H9 (cell line): ENCODE results near the gene SOX8. TPM values are rescaled to one million over a fixed set of nuclear protein-coding genes. Genes with fewer than 3 reads are reported as not detected.

Source experiments
- DNase-seq: peaks from one replicate; pipeline ENCODE4 v3.0.0-alpha.2; 2017
- H2AFZ ChIP-seq: one replicate; pipeline ENCODE4 v1.6.1; 2013; ENCODE audit warnings: mild to moderate bottlenecking, low read length, control low read depth, moderate library complexity
- H2AK5ac ChIP-seq: 2 replicates; pipeline ENCODE4 v1.6.1; 2013; ENCODE audit warnings: low read length, control low read depth, mixed read lengths; ENCODE audit not compliant: insufficient read length
- H2BK120ac ChIP-seq: one replicate; pipeline ENCODE4 v1.6.1; 2013; ENCODE audit warnings: low read depth, mild to moderate bottlenecking, low read length, control low read depth, inconsistent platforms; ENCODE audit not compliant: poor library complexity, severe bottlenecking
- H2BK12ac ChIP-seq: 2 replicates; pipeline ENCODE4 v1.6.1; 2013; ENCODE audit warnings: low read length, control low read depth, mixed read lengths, low read depth; ENCODE audit not compliant: insufficient read length
- H2BK15ac ChIP-seq: 2 replicates; pipeline ENCODE4 v1.6.1; 2013; ENCODE audit warnings: low read depth, low read length, control low read depth
- H2BK20ac ChIP-seq: one replicate; pipeline ENCODE4 v1.6.1; 2013; ENCODE audit warnings: low read depth, mild to moderate bottlenecking, low read length, control low read depth, inconsistent platforms; ENCODE audit not compliant: poor library complexity, severe bottlenecking
- H2BK5ac ChIP-seq: 2 replicates; pipeline ENCODE4 v1.6.1; 2013; ENCODE audit warnings: low read length, control low read depth, mixed read lengths; ENCODE audit not compliant: insufficient read length
- H3K14ac ChIP-seq: 2 replicates; pipeline ENCODE4 v1.6.1; 2013; ENCODE audit warnings: low read length, control low read depth; ENCODE audit not compliant: insufficient read depth
- H3K18ac ChIP-seq: 2 replicates; pipeline ENCODE4 v1.6.1; 2013; ENCODE audit warnings: low read depth, mild to moderate bottlenecking, mixed read lengths, low read length, control low read depth; ENCODE audit not compliant: insufficient read length
- H3K23ac ChIP-seq: 2 replicates; pipeline ENCODE4 v1.6.1; 2013; ENCODE audit warnings: low read length, control low read depth, mixed read lengths, low read depth; ENCODE audit not compliant: insufficient read length
- H3K23me2 ChIP-seq: 2 replicates; pipeline ENCODE4 v1.6.1; 2013; ENCODE audit warnings: low read depth, mild to moderate bottlenecking, mixed read lengths, low read length, control low read depth; ENCODE audit not compliant: insufficient read length, poor library complexity, severe bottlenecking
- H3K27ac ChIP-seq: 2 replicates; pipeline ENCODE4 v1.5.1; 2013; ENCODE audit warnings: low read length, control low read depth, mixed read lengths, low read depth; ENCODE audit not compliant: insufficient read length
- H3K27me3 ChIP-seq: 2 replicates; pipeline ENCODE4 v1.6.1; 2013; ENCODE audit warnings: low read length, control low read depth, inconsistent platforms; ENCODE audit not compliant: insufficient read depth
- H3K4ac ChIP-seq: 2 replicates; pipeline ENCODE4 v1.6.1; 2013; ENCODE audit warnings: low read depth, mild to moderate bottlenecking, control low read depth, inconsistent platforms, low read length, moderate library complexity
- H3K4me1 ChIP-seq: 2 replicates; pipeline ENCODE4 v1.6.1; 2013; ENCODE audit warnings: low read length, control low read depth, inconsistent platforms; ENCODE audit not compliant: insufficient read depth
- H3K4me2 ChIP-seq: 2 replicates; pipeline ENCODE4 v1.6.1; 2013; ENCODE audit warnings: low read length, control low read depth, mixed read lengths; ENCODE audit not compliant: insufficient read length, insufficient read depth
- H3K56ac ChIP-seq: 2 replicates; pipeline ENCODE4 v1.6.1; 2013; ENCODE audit warnings: low read depth, mild to moderate bottlenecking, mixed read lengths, low read length, control low read depth; ENCODE audit not compliant: insufficient read length
- H3K79me1 ChIP-seq: 2 replicates; pipeline ENCODE4 v1.6.1; 2013; ENCODE audit warnings: low read depth, mild to moderate bottlenecking, moderate library complexity, low read length, control low read depth, inconsistent platforms; ENCODE audit not compliant: insufficient read depth, poor library complexity, severe bottlenecking
- H3K79me2 ChIP-seq: 2 replicates; pipeline ENCODE4 v1.6.1; 2013; ENCODE audit warnings: low read length, control low read depth, inconsistent platforms; ENCODE audit not compliant: insufficient read depth
- H3K9ac ChIP-seq: 2 replicates; pipeline ENCODE4 v1.6.1; 2013; ENCODE audit warnings: low read length, control low read depth, mixed read lengths; ENCODE audit not compliant: insufficient read length; ENCODE audit errors: extremely low read depth
- H3K9me3 ChIP-seq: one replicate; pipeline ENCODE4 v1.6.1; 2013; ENCODE audit warnings: low read depth, low read length, inconsistent platforms; ENCODE audit not compliant: control insufficient read depth
- H3T11ph ChIP-seq: one replicate; pipeline ENCODE4 v1.6.1; 2013; ENCODE audit warnings: mild to moderate bottlenecking, low read length, control low read depth, inconsistent platforms
- H4K20me1 ChIP-seq: one replicate; pipeline ENCODE4 v1.6.1; 2013; ENCODE audit not compliant: control insufficient read depth, insufficient read length, insufficient read depth
- H4K5ac ChIP-seq: 2 replicates; pipeline ENCODE4 v1.6.1; 2013; ENCODE audit warnings: low read depth, mild to moderate bottlenecking, mixed read lengths, low read length, control low read depth; ENCODE audit not compliant: insufficient read length
- H4K8ac ChIP-seq: replicated peaks from 2 replicates; pipeline ENCODE4 v1.6.1; 2013; ENCODE audit warnings: low read length, control low read depth, mixed read lengths, low read depth; ENCODE audit not compliant: insufficient read length
- H4K91ac ChIP-seq: 2 replicates; pipeline ENCODE4 v1.6.1; 2013; ENCODE audit warnings: low read depth, mild to moderate bottlenecking, moderate library complexity, mixed read lengths, low read length, control low read depth; ENCODE audit not compliant: insufficient read length
- H3K27ac Mint-ChIP-seq, 3 experiments: 2 replicates in 2 of 3; 3 replicates in 1 of 3; pipeline ENCODE4 v1.8.0; 2020 to 2021; ENCODE audit warnings: mixed read lengths in 3 of 3, mild to moderate bottlenecking in 1 of 3, moderate library complexity in 1 of 3
- H3K27me3 Mint-ChIP-seq: 2 replicates; pipeline ENCODE4 v1.8.0; 2021; ENCODE audit warnings: low read depth, mild to moderate bottlenecking, moderate library complexity, mixed read lengths
- H3K36me3 Mint-ChIP-seq, 3 experiments: 2 replicates in 2 of 3; 3 replicates in 1 of 3; pipeline ENCODE4 v1.8.0; 2020 to 2021; ENCODE audit warnings: low read depth in 3 of 3, mixed read lengths in 3 of 3; ENCODE audit not compliant: insufficient read depth in 1 of 3
- H3K4me1 Mint-ChIP-seq, 2 experiments: 2 replicates each; pipeline ENCODE4 v1.8.0; 2020; ENCODE audit warnings: mixed read lengths in 2 of 2
- H3K4me3 Mint-ChIP-seq, 2 experiments: 2 replicates in 1 of 2; 3 replicates in 1 of 2; pipeline ENCODE4 v1.8.0; 2020 to 2021; ENCODE audit warnings: mild to moderate bottlenecking in 2 of 2, mixed read lengths in 2 of 2, moderate library complexity in 1 of 2
- H3K9me3 Mint-ChIP-seq, 2 experiments: 2 replicates in 1 of 2; 3 replicates in 1 of 2; pipeline ENCODE4 v1.8.0; 2020; ENCODE audit warnings: mild to moderate bottlenecking in 2 of 2, mixed read lengths in 2 of 2, moderate library complexity in 1 of 2
- WGBS: extraction: QIAGEN DNeasy Blood & Tissue Kit; methylation state at CpG from one replicate; pipeline ENCODE4 v1.1.7; 2013; ENCODE audit warnings: missing lambda C conversion rate, low lambda C conversion rate, mixed read lengths; ENCODE audit not compliant: insufficient read length; ENCODE audit errors: extremely low coverage; 5-methylcytosine and 5-hydroxymethylcytosine counted together
- total RNA-seq: library from RNA; stranded (reverse); gene quantifications from 2 replicates; pipeline ENCODE4 v1.2.1, GENCODE V29; 2021
- TF ChIP-seq, protein P1 (sequence below): fragments of 200-600 bp; sonication (generic); conservative IDR thresholded peaks from 3 replicates; pipeline ENCODE4 v1.8.0; 2021; ENCODE audit warnings: antibody characterized with exemption, mild to moderate bottlenecking

Gene SOX8
- total RNA-seq, 1 experiment from 2014 or later: 8.9 TPM

DNA sequence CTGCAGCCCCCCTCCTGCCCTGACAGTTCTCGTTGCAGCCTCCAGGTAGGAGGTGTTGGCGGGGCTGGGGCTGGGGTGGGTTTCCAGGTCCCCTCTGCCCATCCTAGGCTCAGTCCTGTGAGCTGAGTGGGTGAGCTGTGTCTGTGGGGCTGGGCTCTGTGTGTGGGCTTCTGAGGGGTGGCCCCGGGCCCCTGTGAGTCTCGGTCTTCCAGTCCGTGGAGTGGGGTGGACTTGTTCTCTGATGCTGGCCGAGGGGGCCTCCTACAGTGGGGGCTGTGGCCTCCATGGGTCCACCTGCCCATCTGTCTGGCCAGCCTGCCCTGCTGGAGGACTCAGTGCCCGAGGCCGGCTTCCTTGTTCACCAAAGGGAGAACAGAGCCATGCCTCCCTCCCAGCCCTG, 32.7 kb downstream of the SOX8 start:
- no peaks in the 10 kb centered on the region for H3K9me3 Mint-ChIP-seq
- H3K27me3 Mint-ChIP-seq: peaks cover 4% of the 10 kb centered on the region; the same call in 1 of the 2 replicates
- no peaks in the 10 kb centered on the region for H3K27me3 ChIP-seq
- H4K5ac ChIP-seq: no peak overlapping the region
- peaks cover 0 to 3% of the 10 kb centered on the region in 2 experiments; a peak in 1 of 4 replicates for H3K4me1 Mint-ChIP-seq
- H4K20me1 ChIP-seq: no peaks in the 10 kb centered on the region
- H2BK5ac ChIP-seq: no peak overlapping the region
- no peaks in the 10 kb centered on the region for H3K79me1 ChIP-seq
- no peaks in the 10 kb centered on the region for H3K4me1 ChIP-seq
- H2BK12ac ChIP-seq: no peak overlapping the region
- no peak overlapping the region for H2AFZ ChIP-seq
- H2BK20ac ChIP-seq: no peak overlapping the region
- no peak overlapping the region for H2BK15ac ChIP-seq
- no peak overlapping the region for H2BK120ac ChIP-seq
- no peak overlapping the region for H3K4me2 ChIP-seq
- H3K4ac ChIP-seq: no peak overlapping the region
- no peak overlapping the region for H3K14ac ChIP-seq
- no peak overlapping the region for H3K27ac Mint-ChIP-seq
- H3K4me3 Mint-ChIP-seq: no peak overlapping the region
- H2AK5ac ChIP-seq: no peak overlapping the region
- H3K9ac ChIP-seq: no peak overlapping the region
- no peak overlapping the region for H4K91ac ChIP-seq
- no peak overlapping the region for H3K18ac ChIP-seq
- H3K56ac ChIP-seq: no peak overlapping the region
- H3K23ac ChIP-seq: no peak overlapping the region
- no peaks in the 10 kb centered on the region for H3K23me2 ChIP-seq
- no peaks in the 10 kb centered on the region for H3K36me3 Mint-ChIP-seq
- no peak overlapping the region for H3T11ph ChIP-seq
- no peak overlapping the region for H3K27ac ChIP-seq
- WGBS: no CpG with 5 or more reads among the region's 8 CpGs
- no peak overlapping the region for H4K8ac ChIP-seq
- no peak for DNase-seq
- no peaks in the 10 kb centered on the region for H3K79me2 ChIP-seq
- no peaks in the 10 kb centered on the region for H3K9me3 ChIP-seq
- TF ChIP-seq, protein P1, sequence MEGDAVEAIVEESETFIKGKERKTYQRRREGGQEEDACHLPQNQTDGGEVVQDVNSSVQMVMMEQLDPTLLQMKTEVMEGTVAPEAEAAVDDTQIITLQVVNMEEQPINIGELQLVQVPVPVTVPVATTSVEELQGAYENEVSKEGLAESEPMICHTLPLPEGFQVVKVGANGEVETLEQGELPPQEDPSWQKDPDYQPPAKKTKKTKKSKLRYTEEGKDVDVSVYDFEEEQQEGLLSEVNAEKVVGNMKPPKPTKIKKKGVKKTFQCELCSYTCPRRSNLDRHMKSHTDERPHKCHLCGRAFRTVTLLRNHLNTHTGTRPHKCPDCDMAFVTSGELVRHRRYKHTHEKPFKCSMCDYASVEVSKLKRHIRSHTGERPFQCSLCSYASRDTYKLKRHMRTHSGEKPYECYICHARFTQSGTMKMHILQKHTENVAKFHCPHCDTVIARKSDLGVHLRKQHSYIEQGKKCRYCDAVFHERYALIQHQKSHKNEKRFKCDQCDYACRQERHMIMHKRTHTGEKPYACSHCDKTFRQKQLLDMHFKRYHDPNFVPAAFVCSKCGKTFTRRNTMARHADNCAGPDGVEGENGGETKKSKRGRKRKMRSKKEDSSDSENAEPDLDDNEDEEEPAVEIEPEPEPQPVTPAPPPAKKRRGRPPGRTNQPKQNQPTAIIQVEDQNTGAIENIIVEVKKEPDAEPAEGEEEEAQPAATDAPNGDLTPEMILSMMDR: no peak
